HG03378 (cell line): ENCODE data around the gene CNTN1.
"Not testable (repeated sequence)": the region's sequence is repeated elsewhere in the genome, so short reads cannot be mapped to it uniquely, and the experiment has no call there.

Experiments
- ATAC-seq: cut with Tn5 transposase; IDR thresholded peaks from one replicate; pipeline ENCODE4 v1.9.1; 2021; ENCODE audit warnings: mild to moderate bottlenecking, moderate library complexity; ENCODE audit not compliant: unreplicated experiment

Gene CNTN1

DNA sequence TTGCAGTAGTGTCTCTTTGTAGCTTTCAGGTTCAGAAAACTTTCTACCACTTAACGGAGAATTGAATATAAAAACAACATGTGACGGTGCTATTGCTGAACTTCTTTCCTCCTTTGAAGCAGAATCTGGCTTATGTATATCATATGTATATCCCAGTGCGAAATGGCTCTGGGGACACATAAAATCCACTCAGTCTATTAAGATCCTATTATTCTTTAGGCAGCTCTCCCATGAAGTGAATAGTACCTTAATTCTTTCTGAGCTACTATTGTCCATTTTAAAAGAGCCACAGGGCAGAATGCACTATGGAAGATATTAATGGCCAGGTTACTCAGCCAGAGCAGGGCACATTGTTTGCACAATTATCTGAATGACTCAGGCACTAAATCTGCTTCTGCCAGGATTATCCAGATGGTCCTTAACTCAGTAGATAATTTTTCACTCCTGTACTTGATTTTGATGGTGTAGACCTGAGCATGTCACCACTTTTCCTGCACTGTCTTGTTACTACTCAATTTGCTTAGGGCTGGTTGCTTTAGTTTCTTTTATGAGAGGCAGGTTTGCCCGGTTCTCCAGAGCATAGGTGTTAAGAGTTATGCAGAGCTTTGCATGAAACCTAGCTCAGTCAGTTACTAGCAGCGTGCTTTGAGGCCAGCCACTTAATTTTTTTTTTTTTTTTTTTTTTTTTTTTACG lies 5.5 kb downstream of the CNTN1 start:
- ATAC-seq: no peak

DNA sequence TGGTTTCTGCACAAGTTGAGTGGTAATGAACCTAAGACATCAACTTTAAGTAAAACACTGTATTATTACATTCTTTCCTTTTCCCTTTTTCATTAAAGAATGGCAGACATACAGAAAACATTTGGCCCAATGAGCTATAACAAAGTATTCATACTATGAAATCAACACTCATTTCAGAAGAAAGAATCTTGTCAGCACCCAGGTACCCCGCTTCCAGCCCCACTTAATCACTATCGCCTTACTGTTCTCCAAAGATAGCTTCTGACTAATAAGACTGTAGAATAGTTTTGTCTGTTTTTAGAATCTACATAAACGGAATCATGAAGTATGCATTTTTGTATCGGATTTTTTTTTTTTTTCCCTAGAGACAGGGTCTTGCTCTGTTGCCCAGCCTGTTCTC lies 9.5 kb downstream of the CNTN1 start:
- peak; percentile 74 for ATAC-seq

DNA sequence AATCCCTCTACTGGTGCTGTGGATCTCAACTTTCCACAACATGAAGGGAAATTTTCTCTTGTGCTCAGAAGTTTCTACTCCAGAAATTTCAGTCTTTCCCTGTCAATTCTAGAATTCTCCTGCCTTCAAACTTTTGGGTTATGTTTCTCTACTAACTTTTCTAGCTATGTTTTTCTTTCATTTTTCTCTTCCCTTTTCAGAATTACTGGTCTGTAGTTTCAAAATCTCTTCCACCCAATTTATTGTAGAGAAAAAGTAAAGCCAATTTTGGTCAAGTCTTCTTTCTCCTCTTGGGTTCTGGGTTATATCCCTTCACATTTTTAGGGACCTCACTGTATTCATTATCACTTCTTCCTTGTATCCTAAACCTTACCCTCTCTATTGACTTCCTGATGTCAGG lies 18.9 kb downstream of the CNTN1 start:
- no peak for ATAC-seq

DNA sequence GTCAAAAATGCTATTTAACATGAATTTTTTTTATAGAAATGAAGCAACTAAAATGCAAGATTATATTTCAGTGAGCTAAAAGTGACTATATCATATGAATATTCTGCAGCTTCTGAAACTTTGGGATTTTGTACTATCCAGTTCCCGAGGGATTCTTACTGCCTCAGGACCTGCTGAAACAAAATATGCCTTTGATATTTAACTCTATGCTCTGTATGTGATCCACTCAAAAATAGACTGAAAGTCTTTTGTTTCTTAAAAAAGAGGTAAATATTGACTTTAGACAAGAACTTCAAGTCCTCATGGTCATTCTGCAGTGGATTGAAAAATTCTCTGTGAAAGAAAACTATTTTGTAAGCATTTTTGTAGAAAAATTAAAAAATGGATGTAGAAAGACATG lies 22.4 kb downstream of the CNTN1 start:
- no peak for ATAC-seq

DNA sequence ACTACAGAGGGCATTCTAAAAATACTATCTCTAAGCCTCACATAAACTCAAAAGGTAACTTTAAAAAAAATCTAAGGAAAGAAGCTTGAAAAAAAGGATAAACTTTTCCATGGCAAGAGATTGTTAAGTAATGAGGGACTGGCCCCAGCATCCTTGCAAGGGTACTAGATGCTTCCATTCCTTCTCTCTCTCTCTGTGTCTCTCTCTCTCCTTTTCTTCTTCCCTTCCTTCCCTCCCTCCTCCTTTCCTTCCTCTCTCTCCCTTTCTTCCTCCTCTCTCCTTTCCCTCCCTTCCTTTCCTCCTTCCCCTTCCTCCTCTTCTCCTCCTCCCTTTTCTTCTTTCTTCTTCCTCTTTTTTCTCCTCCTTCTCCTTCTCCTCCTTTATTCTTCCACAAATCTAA lies 23.8 kb downstream of the CNTN1 start:
- no peak for ATAC-seq

DNA sequence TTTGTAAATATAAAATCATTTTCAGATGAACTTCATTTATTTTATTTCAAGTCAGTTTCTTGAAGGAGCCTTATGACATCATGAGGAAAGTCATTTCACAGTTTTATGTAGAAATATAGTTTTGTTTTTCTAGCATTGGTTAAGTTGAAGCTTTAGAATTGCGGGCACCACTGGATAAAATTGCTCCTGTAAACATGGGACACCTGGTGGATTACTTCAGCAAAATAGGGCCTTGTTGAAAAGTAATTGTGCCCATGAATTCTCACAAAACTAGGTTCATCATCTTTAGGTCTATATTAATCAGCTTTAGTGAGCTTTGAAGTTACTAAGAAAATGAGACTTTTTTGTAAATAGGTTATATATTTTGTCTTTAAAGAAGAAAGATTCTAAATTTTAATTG lies 25.3 kb downstream of the CNTN1 start:
- no peak for ATAC-seq

DNA sequence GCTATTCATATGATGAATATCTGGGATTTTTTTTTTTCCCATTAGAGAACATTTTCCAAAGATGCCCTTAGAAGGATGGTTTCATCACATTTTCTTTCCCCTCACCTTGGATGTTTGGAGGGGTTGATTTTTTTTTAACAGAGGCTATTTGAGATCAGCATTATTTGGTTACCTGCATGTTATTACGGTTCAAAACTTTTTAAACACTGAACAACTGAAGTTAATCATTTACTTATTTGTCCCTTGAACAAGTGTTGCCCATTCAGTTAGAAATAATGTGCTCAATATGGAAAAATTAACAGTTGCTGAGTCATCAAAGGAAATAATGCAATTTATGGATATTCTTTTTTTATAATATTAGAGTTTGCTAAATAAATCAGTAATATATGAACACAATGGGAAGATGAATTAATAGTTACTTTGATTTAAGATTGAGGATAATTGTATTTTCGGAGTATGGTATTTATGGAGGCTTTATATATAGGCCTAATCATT lies 26.7 kb downstream of the CNTN1 start:
- no peak for ATAC-seq

DNA sequence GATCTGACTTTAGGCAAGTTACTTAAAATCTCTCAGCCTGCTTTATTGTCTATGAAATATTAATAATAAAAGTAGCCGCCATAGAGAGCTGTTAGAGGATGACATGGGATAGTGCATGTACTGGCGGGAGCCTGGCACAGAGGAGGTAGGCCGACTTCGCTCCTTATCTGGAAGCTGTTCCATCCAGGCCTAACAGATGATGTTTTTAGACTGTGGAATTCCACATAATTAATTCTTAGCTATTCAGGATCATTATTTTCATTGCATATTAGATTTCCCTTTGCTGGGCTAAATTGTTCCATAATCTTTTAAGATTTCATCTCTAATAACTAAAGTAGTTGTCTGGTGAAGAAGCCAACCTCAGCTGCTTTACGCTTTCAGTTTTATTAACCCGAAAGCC lies 30.8 kb downstream of the CNTN1 start:
- no peak for ATAC-seq

DNA sequence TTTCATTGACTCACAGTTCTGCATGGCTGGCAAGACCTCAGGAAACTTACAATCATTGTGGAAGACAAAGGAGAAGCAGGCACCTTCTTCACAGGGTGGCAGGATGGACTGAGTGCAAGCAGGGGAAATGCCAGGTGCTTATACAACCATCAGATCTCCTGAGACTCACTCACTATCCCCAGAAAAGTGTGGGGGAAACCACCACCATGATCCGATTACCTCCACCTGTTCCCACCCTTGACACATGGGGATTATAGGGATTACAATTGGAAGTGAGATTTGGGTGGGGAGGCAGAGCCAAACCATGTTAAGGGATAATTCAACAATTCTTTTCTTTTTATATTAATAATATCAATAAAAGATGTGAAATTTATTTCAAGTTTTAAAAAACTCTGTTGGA lies 34.1 kb downstream of the CNTN1 start:
- no peak for ATAC-seq

DNA sequence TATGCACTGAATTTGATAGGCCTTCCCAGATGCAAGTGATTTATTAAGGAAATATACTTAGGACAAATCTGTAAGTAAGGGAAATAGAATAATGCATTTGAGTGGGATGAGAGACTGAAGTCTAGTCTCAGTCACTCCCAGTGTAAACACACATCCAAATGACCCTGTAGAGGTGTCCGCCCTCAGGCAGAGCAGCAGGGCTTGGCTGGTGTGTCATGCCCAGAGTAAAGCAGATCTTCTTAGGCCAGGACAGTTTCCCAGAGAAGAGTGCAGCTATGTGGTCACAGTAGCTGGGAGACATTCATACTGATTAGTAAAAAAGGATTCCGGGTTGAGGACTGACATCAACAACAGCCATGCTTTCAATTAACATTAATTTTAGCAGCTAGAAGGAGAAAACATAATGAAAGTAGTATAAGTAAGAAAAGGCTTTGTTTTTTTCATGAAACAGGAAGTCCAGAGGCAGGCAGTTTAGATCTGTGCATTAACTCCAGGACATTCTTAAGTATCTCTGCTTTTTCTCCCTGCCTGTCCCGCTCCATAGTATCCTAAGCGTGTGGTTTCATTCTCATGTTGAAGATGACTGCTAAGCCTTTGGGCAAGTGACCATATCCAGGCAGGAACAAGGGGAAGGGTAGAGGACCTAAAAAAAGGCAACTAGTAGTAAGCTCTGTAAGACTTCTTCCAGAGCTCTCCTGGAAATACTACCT lies 35.7 kb downstream of the CNTN1 start:
- ATAC-seq: no peak

DNA sequence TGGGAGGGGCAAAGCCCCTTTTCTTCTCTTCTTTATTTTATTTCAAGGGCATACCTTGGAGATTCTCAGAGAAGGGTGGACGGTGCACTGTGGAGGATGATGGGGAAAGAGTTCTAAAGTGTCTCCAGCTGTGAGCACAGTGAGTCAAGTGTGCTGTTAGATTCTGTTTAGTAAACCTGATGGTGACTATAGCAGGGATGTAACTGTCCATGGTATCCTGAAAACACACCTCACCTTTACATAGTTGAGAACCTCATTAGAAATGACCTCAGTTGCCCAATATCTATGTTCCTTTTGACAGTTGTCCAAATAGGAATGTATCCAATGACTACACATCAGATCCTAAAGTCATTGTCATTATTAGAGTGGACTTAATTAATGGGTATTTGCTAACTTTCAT lies 38.0 kb downstream of the CNTN1 start:
- no peak for ATAC-seq

DNA sequence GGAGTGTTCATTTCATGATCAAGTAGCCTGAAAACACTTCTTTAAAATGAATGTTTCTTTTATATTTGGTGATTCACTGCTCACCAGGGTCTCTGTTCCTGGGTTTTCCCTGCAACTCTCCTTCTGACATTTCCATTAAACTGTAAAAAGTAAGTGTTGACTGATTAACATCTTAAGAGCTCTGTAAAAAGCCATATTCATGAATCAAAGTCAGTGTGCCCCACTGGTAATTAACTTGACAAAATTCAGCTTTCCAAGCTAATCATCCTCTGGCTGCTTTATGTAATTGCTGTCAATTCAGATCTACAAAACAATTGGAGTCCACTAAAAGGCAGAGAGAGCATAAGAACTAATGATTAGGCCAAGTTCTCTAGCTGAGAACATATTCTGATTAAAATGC lies 41.6 kb downstream of the CNTN1 start:
- no peak for ATAC-seq

DNA sequence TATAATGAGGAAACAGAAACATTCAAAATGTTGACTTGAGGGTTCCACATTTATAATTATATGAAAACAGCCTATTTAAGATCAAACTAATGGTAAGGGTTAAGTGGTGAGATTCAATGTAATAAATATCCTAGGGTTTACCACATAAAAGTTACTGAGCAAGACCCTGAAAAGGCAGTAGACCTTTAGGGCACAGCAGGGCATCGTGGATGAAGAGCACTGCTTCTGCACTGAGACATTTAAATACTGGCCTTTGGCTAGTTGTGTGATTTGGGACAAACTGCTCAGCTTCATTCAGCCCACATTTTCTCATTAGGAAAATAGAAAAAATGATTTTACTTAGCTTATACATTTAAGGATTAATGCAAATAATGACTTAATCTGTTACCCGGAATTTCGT lies 42.0 kb downstream of the CNTN1 start:
- ATAC-seq: no peak

DNA sequence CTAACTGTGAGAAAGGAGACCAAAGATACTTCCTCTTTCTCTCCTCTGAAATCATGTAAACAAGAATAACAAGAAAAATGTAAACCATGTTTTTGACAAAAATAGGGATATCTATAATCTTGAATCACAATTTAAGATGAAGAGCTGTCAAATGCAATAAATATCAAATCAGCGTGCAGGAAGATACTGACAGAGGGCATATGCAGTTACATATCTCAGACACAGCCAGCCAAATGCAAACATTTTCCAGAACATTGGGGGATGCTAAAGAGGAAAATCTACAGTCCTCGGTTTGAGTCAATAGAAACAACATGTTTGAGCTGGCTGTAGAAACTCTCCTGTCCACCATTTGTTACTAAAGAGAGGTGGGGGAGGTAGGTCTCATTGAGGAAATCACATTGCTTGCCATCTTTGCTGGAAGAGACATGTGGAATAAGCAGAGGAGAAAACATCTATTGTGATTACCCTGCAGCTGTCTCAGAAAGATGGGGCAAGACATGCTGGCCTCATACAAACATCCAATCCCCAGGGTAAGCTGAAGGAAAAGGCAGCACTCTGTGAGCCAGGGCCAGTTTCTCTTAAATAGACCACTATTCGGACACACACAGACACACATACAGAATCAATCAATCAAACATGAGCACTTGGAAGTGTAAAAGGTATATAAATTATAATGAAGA lies 43.5 kb downstream of the CNTN1 start:
- no peak for ATAC-seq

DNA sequence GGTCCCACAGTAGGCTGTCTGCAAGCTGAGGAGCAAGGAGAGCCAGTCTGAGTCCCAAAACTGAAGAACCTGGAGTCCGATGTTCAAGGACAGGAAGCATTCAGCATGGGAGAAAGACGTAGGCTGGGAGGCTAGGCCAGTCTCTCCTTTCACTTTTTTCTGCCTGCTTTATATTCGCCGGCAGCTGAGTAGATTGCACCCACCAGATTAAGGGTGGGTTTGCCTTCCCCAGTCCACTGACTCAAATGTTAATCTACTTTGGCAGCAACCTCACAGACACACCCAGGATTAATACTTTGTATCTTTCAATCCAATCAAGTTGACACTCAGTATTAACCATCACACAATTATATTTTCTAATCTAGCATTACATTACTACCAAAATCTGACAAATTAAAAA lies 45.2 kb downstream of the CNTN1 start:
- ATAC-seq: not testable (repeated sequence)

DNA sequence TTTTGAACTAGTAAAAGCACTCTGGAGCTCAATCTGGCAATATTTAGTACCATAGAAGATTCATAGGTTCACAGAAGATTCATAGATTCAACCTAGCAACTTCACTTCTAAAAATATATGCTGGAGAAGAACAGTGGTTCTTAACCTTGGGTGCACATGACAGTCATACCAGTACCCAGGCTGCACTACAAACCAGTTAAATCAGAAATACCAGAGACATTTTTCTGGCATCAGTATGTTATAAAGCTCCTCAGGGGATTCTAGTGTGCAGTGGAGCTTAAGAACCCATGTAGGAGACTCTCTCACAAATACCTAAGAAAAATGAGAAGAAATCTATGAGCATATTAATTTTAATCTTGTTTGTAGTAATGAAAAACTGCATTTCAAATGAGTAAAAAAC lies 46.6 kb downstream of the CNTN1 start:
- no peak for ATAC-seq

DNA sequence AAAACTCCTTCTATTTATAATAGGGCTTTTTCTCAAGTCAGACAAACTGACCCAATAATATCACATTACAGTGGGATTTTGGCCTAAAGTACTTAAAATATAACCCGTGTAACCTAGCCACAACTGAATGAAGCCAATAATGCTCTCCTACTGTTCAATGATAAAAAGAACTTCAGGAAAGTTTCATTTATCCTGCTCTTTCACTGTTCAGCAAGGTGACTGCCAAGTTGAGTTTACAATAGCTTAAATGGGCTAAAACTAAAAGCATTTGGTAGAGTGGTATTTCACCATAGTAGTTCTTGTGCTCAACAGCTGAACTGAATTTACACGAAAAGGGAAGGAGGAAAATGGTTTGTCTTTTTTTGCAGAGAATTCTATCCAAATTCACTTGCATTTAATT lies 49.8 kb downstream of the CNTN1 start:
- no peak for ATAC-seq

DNA sequence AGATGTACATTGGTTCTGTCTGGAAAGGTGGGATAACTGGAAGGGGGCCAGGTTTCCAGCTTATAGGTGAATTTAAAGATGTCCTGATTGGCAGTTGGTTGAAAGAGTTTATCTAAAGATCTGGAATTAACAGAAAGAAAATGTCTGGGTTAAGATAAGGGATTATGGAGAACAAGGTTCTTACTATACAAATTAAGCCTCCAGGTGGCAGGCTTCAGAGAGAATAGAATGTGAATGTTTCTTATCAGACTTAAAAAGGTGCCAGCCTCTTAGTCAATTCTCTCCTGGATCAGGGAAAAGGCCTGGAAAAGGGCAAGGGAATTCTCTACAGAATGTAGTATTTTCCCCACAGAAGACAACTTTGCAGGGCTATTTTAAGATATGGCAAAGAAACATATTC lies 53.1 kb downstream of the CNTN1 start:
- ATAC-seq: no peak

DNA sequence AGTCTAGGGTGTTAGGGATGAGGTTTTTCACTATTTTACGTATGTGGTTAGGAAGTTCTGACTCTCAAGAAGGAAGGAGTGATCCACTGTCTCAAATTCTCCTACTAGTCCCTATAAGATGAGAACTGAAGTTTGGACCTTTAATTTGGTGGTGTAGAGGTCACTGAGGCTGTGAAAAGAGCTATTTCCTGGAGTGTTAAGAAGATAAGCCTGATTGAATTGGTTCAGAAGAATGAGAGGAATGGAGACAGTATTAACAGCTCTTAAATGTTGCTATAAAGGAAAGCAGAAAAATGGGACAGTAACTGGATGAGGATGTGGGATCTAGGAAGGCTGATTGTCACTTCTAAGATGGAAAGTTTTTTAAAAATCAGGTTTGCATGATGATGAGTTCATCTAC lies 57.6 kb downstream of the CNTN1 start:
- ATAC-seq: no peak

DNA sequence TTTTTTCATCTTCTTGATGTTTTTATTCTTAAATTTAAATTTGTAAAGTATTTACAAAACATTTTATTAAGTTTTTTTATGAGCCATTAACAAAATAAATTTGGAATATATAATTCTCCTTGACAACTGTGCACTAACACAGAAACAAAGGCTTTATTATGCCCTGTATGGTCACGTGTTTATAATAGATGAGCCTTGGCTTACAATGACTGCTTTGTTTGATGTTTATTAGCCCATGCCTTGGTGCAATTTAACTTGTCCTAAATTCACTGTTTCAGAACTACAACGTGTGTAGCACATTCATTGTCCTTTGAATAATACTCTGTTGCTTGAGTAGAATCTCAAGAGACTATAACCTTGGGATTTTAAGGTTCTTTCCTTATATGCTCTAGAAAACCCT lies 59.8 kb downstream of the CNTN1 start:
- ATAC-seq: no peak

DNA sequence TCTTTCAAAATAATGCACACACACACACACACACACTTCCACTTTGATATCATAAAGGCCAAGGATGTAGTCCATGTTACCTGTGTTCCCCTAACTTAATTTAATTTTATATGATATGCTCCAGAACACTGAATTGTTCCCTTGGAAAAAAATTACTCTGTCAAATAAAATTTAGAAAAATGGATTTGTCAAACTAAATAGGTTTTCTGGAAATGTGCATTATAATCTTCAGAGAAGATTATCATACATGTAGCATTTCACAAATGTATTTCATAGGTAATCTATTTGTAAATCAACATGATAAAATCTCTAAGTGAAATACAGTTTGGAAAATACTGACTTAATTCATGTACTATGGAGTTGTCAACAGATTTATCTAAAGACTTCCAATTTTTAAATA lies 68.6 kb downstream of the CNTN1 start:
- ATAC-seq: no peak

DNA sequence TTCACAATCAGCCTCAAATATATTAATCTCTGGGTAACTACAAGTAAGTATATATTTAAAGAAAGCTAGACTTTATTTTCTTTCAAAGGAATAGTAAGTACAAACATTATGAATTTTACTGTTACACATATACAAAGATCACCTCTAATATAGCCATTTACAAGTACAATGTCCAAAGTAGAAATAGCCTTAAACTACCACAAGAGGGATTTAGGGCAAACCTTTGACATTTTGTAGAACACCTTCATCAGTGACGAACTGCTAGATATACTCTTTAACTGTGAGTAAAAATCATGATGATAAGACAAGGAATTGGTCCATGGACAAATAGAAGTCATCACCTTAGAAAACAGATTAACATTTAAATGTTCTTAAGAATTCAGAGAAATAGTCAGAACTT lies 69.8 kb downstream of the CNTN1 start:
- no peak for ATAC-seq
